Measurements from ENCODE around the gene PRKAA2.

The PRKAA2 gene

DNA sequence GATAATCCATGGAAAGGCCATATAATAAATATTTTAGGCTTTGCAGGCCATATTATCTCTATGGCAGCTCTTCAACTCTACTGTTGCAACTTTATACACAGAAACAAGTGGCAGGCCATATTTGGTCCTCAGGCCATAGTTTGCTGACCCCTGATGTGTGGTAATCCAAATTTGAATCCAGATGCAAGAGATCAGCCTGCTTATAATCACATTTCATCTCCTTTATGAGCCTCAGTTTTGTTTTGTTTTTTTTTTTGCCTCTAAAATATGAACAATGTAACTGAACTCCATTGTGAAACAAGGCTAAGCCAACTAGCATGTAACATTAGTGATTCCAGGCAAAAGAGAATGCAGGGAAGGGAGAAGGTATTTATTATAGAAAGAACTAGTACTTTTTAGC is 81.6 kb downstream of the PRKAA2 start:
- H3K36me3 ChIP-seq (ENCODE audit: control insufficient read depth, insufficient read depth, low read length): no peaks in the 10 kb centered on the region

DNA sequence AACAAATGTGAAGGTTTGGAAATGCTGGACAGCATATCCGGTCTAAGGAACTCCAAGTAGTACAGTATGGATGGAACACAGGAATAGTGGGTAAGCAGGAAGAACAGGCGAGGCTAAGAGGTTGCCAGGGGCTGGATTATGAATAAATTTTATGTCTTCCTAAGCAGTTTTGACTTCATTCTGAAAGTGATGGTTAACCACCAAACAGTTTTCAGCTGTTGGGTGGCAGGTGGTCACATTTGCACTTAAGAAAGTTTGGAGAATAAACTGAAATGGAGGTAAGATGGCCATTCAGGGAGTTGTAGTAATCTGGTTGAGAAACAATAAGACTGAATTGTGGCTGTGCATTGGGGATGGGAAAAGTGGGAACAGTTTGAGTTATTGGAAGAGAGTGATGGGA is 83.8 kb downstream of the PRKAA2 start:
- no peaks in the 10 kb centered on the region for H3K27me3 ChIP-seq (replicated peaks; ENCODE audit: control insufficient read depth, insufficient read depth, low read length)
- no peak overlapping the region for H3K4me3 ChIP-seq (replicated peaks; ENCODE audit: low read depth, low read length)
- DNase-seq (ENCODE audit: extremely low read depth, insufficient read length): no peak
- TF ChIP-seq, protein P1, sequence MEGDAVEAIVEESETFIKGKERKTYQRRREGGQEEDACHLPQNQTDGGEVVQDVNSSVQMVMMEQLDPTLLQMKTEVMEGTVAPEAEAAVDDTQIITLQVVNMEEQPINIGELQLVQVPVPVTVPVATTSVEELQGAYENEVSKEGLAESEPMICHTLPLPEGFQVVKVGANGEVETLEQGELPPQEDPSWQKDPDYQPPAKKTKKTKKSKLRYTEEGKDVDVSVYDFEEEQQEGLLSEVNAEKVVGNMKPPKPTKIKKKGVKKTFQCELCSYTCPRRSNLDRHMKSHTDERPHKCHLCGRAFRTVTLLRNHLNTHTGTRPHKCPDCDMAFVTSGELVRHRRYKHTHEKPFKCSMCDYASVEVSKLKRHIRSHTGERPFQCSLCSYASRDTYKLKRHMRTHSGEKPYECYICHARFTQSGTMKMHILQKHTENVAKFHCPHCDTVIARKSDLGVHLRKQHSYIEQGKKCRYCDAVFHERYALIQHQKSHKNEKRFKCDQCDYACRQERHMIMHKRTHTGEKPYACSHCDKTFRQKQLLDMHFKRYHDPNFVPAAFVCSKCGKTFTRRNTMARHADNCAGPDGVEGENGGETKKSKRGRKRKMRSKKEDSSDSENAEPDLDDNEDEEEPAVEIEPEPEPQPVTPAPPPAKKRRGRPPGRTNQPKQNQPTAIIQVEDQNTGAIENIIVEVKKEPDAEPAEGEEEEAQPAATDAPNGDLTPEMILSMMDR (IDR thresholded peaks at IDR 0.05; ENCODE audit: insufficient read depth, low read length, poor library complexity, severe bottlenecking): no peak
- no peaks in the 10 kb centered on the region for H3K36me3 ChIP-seq (ENCODE audit: control insufficient read depth, insufficient read depth, low read length)

More for the DNA sequence above, 81.6 kb downstream of the PRKAA2 start:
- no peak overlapping the region for H3K4me3 ChIP-seq (replicated peaks; ENCODE audit: low read depth, low read length)
- no peaks in the 10 kb centered on the region for H3K27me3 ChIP-seq (replicated peaks; ENCODE audit: control insufficient read depth, insufficient read depth, low read length)
- TF ChIP-seq, protein P1 (IDR thresholded peaks at IDR 0.05; ENCODE audit: insufficient read depth, low read length, poor library complexity, severe bottlenecking): no peak
- no peak for DNase-seq (ENCODE audit: extremely low read depth, insufficient read length)

DNA sequence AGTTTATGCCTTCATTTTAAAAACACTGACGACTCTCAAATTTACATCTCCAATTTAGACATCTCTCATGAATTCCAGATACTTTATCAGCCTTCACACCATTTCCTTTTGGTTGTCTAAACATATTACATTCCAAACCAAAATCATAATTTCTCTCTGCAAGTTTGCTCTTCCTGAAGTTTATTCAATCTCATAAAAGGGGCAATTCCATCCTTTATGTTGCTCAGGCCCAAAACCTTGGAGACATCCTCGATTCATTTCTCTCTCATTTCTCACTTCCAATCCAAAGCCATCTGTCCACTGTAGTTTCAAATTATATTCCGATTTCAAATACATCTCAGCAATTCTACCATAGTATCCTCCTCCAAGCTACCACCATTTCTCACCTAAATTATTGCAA is 100.1 kb downstream of the PRKAA2 start:
- TF ChIP-seq, protein P1 (IDR thresholded peaks at IDR 0.05; ENCODE audit: insufficient read depth, low read length, poor library complexity, severe bottlenecking): no peak
- H3K27me3 ChIP-seq (replicated peaks; ENCODE audit: control insufficient read depth, insufficient read depth, low read length): no peaks in the 10 kb centered on the region
- no peaks in the 10 kb centered on the region for H3K36me3 ChIP-seq (ENCODE audit: control insufficient read depth, insufficient read depth, low read length)
- no peak overlapping the region for H3K4me3 ChIP-seq (replicated peaks; ENCODE audit: low read depth, low read length)
- DNase-seq (ENCODE audit: extremely low read depth, insufficient read length): no peak

DNA sequence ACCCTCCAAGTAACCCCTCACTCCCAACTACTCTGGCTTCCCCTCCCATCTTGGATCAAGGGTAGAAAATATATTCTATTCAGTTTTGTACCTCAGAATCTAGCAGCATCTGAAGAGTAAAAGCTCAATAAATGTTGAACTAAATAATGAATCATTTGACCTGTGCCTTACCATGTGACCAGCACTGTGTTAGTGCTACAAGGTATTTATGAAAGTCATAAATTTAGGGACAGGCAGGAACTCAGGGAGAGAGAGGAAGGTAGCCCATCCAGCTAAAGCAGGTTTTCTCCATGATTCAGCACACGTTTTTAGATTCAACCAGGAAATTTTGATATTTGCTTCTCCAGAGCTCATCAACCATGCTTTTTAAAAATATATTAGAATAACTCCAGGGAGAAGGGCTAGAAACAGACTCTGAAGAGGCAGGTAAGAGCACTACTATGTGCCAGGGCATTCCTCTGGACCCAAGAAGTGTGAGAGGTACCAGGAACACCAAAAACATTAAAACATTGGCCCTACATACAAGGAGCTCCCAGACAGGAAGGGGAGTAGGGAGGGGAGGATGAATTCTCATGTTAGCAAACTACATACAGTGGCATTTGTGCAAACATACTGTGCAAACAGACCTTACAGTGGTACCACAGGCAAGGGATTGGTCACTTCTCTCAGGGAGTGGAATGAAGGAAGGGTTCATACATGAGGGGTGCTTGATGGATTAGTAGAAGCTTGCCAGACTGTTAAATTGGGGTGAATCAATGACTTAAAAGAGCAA is 109.8 kb downstream of the PRKAA2 start:
- H3K4me3 ChIP-seq (replicated peaks; ENCODE audit: low read depth, low read length): no peak overlapping the region
- TF ChIP-seq, protein P1 (IDR thresholded peaks at IDR 0.05; ENCODE audit: insufficient read depth, low read length, poor library complexity, severe bottlenecking): no peak
- H3K27me3 ChIP-seq (replicated peaks; ENCODE audit: control insufficient read depth, insufficient read depth, low read length): no peaks in the 10 kb centered on the region
- no peaks in the 10 kb centered on the region for H3K36me3 ChIP-seq (ENCODE audit: control insufficient read depth, insufficient read depth, low read length)
- no peak for DNase-seq (ENCODE audit: extremely low read depth, insufficient read length)

DNA sequence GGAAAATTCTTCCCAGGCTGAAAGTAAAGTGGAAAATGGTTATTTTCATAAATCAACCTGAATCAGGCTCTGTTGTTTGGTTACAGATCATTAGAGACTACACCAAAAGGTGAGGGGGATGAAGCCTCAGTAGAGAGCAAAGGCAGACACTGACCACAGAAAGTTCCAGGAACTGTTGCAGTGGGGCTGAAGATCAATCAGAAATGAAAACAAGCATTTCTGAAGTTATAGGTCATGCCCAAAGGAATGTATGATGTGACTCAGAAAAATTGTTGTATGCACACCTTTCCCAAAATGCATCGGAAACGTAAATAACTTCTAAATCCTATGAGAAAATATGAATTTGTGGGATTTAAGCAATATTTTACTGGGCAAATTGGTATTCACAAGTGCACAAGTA is 110.8 kb downstream of the PRKAA2 start:
- TF ChIP-seq, protein P1 (IDR thresholded peaks at IDR 0.05; ENCODE audit: insufficient read depth, low read length, poor library complexity, severe bottlenecking): no peak

More for the DNA sequence above, 110.8 kb downstream of the PRKAA2 start:
- Histone ChIP-seq H3K27me3 (replicated peaks; ENCODE audit: control insufficient read depth, insufficient read depth, low read length) (no peaks in the 10 kb centered on the region), H3K36me3 (ENCODE audit: control insufficient read depth, insufficient read depth, low read length) (no peaks in the 10 kb centered on the region), H3K4me3 (replicated peaks; ENCODE audit: low read depth, low read length) (no peak overlapping the region)
- no peak for DNase-seq (ENCODE audit: extremely low read depth, insufficient read length)

All from GM06990 (cell line).